CD14-positive monocyte (primary cell): Measurements from ENCODE around the gene PLPPR4. TPM values are rescaled to one million over a fixed set of nuclear protein-coding genes. Genes with fewer than 3 reads are reported as not detected.

Experiments
- DNase-seq, 3 donors: peaks; one replicate each; pipeline ENCODE4 v3.0.0-alpha.2; 2011 to 2022
- H2AFZ ChIP-seq: 2 replicates; pipeline ENCODE4 v1.6.0; 2012; ENCODE audit warnings: mild to moderate bottlenecking, low read depth, low read length, inconsistent platforms; ENCODE audit not compliant: insufficient read depth, poor library complexity, severe bottlenecking
- H3K27ac ChIP-seq, 2 donors: 1 replicate in 1 of 2; 2 replicates in 1 of 2; pipeline ENCODE4 v1.5.1; 2012 to 2013; ENCODE audit warnings: low read length in 2 of 2, control low read depth in 1 of 2, inconsistent platforms in 1 of 2, low read depth in 1 of 2, mild to moderate bottlenecking in 1 of 2
- H3K27me3 ChIP-seq, 2 donors: one replicate each; pipeline versions ENCODE4 v1.6.0 to v1.6.1; 2011 to 2013; ENCODE audit warnings: low read length in 2 of 2; ENCODE audit not compliant: control insufficient read depth in 2 of 2, insufficient read depth in 2 of 2
- H3K36me3 ChIP-seq, 2 donors: replicated peaks in 1 of 2; 1 replicate in 1 of 2; 2 replicates in 1 of 2; pipeline versions ENCODE4 v1.5.1 to v1.6.1; 2012 to 2013; ENCODE audit warnings: low read length in 2 of 2, control low read depth in 1 of 2, inconsistent platforms in 1 of 2, mild to moderate bottlenecking in 1 of 2; ENCODE audit not compliant: insufficient read depth in 2 of 2, control insufficient read depth in 1 of 2
- H3K4me1 ChIP-seq, 2 donors: 1 replicate in 1 of 2; 2 replicates in 1 of 2; pipeline versions ENCODE4 v1.5.1 to v1.6.1; 2012 to 2013; ENCODE audit warnings: low read length in 2 of 2, control low read depth in 1 of 2, inconsistent platforms in 1 of 2, mild to moderate bottlenecking in 1 of 2, moderate library complexity in 1 of 2; ENCODE audit not compliant: insufficient read depth in 2 of 2, control insufficient read depth in 1 of 2
- H3K4me2 ChIP-seq: replicated peaks from 2 replicates; pipeline ENCODE3; 2012; ENCODE audit warnings: low read length, moderate library complexity, mild to moderate bottlenecking; ENCODE audit not compliant: poor library complexity, severe bottlenecking; ENCODE audit errors: extremely low read depth
- H3K4me3 ChIP-seq, 3 experiments: fragments of 200-600 bp in 1 of 3; sonication (generic) in 1 of 3; replicated peaks in 1 of 3; 1 replicate in 2 of 3; 2 replicates in 1 of 3; pipeline ENCODE4 v1.5.1; 2011 to 2013; ENCODE audit warnings: low read length in 3 of 3, mild to moderate bottlenecking in 3 of 3, control low read depth in 2 of 3, low read depth in 2 of 3, inconsistent platforms in 1 of 3, moderate library complexity in 1 of 3
- H3K79me2 ChIP-seq: 2 replicates; pipeline ENCODE4 v1.6.0; 2012; ENCODE audit warnings: mild to moderate bottlenecking, control low read depth, inconsistent platforms, low read length, moderate library complexity; ENCODE audit not compliant: insufficient read depth
- H3K9ac ChIP-seq: 2 replicates; pipeline ENCODE4 v1.6.0; 2017; ENCODE audit warnings: low read length, mild to moderate bottlenecking; ENCODE audit not compliant: insufficient read depth, poor library complexity, severe bottlenecking
- H3K9me3 ChIP-seq, 2 donors: replicated peaks in 1 of 2; 1 replicate in 1 of 2; 2 replicates in 1 of 2; pipeline versions ENCODE4 v1.5.1 to v1.6.1; 2012 to 2013; ENCODE audit warnings: low read length in 2 of 2, control low read depth in 1 of 2; ENCODE audit not compliant: control insufficient read depth in 1 of 2, insufficient read depth in 1 of 2
- H4K20me1 ChIP-seq: 2 replicates; pipeline ENCODE4 v1.6.0; 2012; ENCODE audit warnings: mild to moderate bottlenecking, low read length, control low read depth, moderate library complexity; ENCODE audit not compliant: insufficient read depth
- H3K27ac Mint-ChIP-seq, 7 donors: one replicate each; pipeline ENCODE4 v1.8.0; 2020; ENCODE audit warnings: mild to moderate bottlenecking in 7 of 7, mixed read lengths in 7 of 7, moderate library complexity in 6 of 7, inconsistent platforms in 2 of 7
- H3K27me3 Mint-ChIP-seq, 3 donors: one replicate each; pipeline ENCODE4 v1.8.0; 2021 to 2022; ENCODE audit warnings: low read depth in 3 of 3, mild to moderate bottlenecking in 3 of 3, mixed read lengths in 3 of 3, moderate library complexity in 3 of 3, inconsistent platforms in 1 of 3
- H3K36me3 Mint-ChIP-seq, 2 donors: one replicate each; pipeline ENCODE4 v1.8.0; 2020; ENCODE audit warnings: mixed read lengths in 2 of 2, inconsistent platforms in 1 of 2, mild to moderate bottlenecking in 1 of 2
- H3K4me1 Mint-ChIP-seq: one replicate; pipeline ENCODE4 v1.8.0; 2020; ENCODE audit warnings: mild to moderate bottlenecking, mixed read lengths
- H3K4me3 Mint-ChIP-seq, 2 donors: one replicate each; pipeline ENCODE4 v1.8.0; 2020; ENCODE audit warnings: mild to moderate bottlenecking in 2 of 2, mixed read lengths in 2 of 2, moderate library complexity in 1 of 2
- H3K9me3 Mint-ChIP-seq, 7 donors: one replicate each; pipeline ENCODE4 v1.8.0; 2020 to 2022; ENCODE audit warnings: mixed read lengths in 7 of 7, mild to moderate bottlenecking in 6 of 7, moderate library complexity in 6 of 7, inconsistent platforms in 2 of 7
- WGBS: methylation state at CpG from one replicate; pipeline ENCODE4 v1.1.5; 2013; ENCODE audit warnings: missing lambda C conversion rate; ENCODE audit not compliant: insufficient coverage; 5-methylcytosine and 5-hydroxymethylcytosine counted together
- intact Hi-C, 2 donors: fragments of 100-400 bp; cut with micrococcal nuclease; formaldehyde crosslinking; loops; one replicate each; pipeline versions ENCODE4 v1.15.0 to v1.15.1; 2023
- polyA plus RNA-seq, 3 donors: library from polyadenylated mRNA; depleted of rRNA in 1 of 3; unstranded in 2 of 3; stranded (reverse) in 1 of 3; fragments of 300-500 nt in 2 of 3; fragments of >200 nt in 1 of 3; fragmentation: Illumina TruSeq in 2 of 3; gene quantifications; 1 replicate in 2 of 3; 2 replicates in 1 of 3; pipeline ENCODE4 v1.2.3, GENCODE V29; 2012 to 2021
- TF ChIP-seq, protein P1 (sequence below): fragments of 200-600 bp; IDR thresholded peaks from one replicate; pipeline ENCODE4 v1.8.0; 2022; ENCODE audit warnings: antibody characterized with exemption, mild to moderate bottlenecking

Gene PLPPR4
- polyA plus RNA-seq, 3 donors: not detected

DNA sequence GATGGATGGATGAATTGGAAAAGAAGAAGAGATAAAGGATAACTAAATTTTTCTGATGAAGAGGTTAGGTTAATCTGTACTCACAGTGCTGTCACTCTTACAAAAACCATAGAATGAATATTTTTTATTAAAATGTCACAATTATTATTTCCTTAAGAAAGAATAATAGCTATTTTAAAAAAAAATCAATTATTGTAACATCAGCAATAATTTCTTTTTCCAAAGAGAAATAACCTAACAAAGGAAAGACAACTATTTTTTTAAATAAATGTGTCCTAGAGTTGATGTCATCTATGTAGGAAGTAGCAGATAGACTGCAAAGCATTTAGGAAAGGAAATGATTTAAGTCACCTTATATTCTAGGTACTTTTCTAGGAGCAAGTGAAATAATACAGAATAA, 33.6 kb upstream of the PLPPR4 start:
- no peaks in the 10 kb centered on the region for H3K9me3 ChIP-seq
- Mint-ChIP-seq H3K27ac (no peak overlapping the region), H3K4me3 (no peak overlapping the region), H3K9me3 (peaks cover 0 to 2% (median 0%) of the 10 kb centered on the region in 7 donors), H3K4me1 (peaks cover 14% of the 10 kb centered on the region), H3K36me3 (no peaks in the 10 kb centered on the region), H3K27me3 (peaks cover 1 to 5% (median 2%) of the 10 kb centered on the region in 3 donors)
- H3K4me1 ChIP-seq: peaks cover 10% of the 10 kb centered on the region in 2 donors
- no peak overlapping the region for H3K27ac ChIP-seq
- H2AFZ ChIP-seq: no peak overlapping the region
- TF ChIP-seq, protein P1, sequence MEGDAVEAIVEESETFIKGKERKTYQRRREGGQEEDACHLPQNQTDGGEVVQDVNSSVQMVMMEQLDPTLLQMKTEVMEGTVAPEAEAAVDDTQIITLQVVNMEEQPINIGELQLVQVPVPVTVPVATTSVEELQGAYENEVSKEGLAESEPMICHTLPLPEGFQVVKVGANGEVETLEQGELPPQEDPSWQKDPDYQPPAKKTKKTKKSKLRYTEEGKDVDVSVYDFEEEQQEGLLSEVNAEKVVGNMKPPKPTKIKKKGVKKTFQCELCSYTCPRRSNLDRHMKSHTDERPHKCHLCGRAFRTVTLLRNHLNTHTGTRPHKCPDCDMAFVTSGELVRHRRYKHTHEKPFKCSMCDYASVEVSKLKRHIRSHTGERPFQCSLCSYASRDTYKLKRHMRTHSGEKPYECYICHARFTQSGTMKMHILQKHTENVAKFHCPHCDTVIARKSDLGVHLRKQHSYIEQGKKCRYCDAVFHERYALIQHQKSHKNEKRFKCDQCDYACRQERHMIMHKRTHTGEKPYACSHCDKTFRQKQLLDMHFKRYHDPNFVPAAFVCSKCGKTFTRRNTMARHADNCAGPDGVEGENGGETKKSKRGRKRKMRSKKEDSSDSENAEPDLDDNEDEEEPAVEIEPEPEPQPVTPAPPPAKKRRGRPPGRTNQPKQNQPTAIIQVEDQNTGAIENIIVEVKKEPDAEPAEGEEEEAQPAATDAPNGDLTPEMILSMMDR: no peak
- no peak overlapping the region for H3K9ac ChIP-seq
- H3K79me2 ChIP-seq: no peaks in the 10 kb centered on the region
- H3K4me3 ChIP-seq: no peak overlapping the region
- no peak for DNase-seq
- H3K4me2 ChIP-seq: no peak overlapping the region
- no peaks in the 10 kb centered on the region for H4K20me1 ChIP-seq
- no peaks in the 10 kb centered on the region for H3K27me3 ChIP-seq
- no peaks in the 10 kb centered on the region for H3K36me3 ChIP-seq
- intact Hi-C loops: no loop called here

DNA sequence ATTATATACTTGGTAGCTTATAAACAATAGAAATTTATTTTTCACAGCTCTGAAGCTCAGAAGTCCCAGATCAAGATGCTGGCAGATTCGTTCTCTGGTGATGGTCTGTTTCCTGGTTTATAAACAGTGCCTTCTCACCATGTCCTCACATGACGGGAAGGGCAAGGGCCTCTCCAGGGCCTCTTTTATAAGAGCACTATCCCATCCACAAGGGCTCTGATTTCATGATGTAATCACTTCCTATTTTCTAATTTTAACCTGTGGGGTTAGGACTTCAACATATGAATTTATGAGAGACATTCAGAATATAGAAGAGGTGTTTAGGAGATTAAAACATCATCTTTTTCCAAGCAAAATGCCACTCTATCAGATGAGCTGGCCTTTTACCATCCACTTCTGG, 32.1 kb upstream of the PLPPR4 start:
- H3K27ac Mint-ChIP-seq: no peak overlapping the region
- no peak overlapping the region for H3K4me3 Mint-ChIP-seq
- no peaks in the 10 kb centered on the region for H3K27me3 ChIP-seq

More for the DNA sequence above, 32.1 kb upstream of the PLPPR4 start:
- H3K4me2 ChIP-seq: no peak overlapping the region
- peaks cover 0 to 2% (median 0%) of the 10 kb centered on the region in 7 donors for H3K9me3 Mint-ChIP-seq
- H3K4me1 Mint-ChIP-seq: peaks cover 25% of the 10 kb centered on the region
- no CpG with 5 or more reads among the region's 2 CpGs for WGBS
- H3K79me2 ChIP-seq: no peaks in the 10 kb centered on the region
- no peak overlapping the region for H3K9ac ChIP-seq
- peak in 2 of 3 donors; percentile 1 to 13 for DNase-seq
- peak overlapping the region; percentile 30 for H2AFZ ChIP-seq
- H4K20me1 ChIP-seq: no peaks in the 10 kb centered on the region
- H3K4me1 ChIP-seq: peaks cover 15 to 19% of the 10 kb centered on the region in 2 donors
- peaks cover 0 to 2% (median 0%) of the 10 kb centered on the region in 3 donors for H3K27me3 Mint-ChIP-seq
- H3K36me3 Mint-ChIP-seq: no peaks in the 10 kb centered on the region
- TF ChIP-seq, protein P1: no peak
- no peak overlapping the region for H3K27ac ChIP-seq
- intact Hi-C loops: no loop called here
- H3K9me3 ChIP-seq: no peaks in the 10 kb centered on the region
- H3K36me3 ChIP-seq: no peaks in the 10 kb centered on the region
- no peak overlapping the region for H3K4me3 ChIP-seq
